HEK293 (cell line): ENCODE data around the gene CLCNKA.

Experiments used
- CTCF ChIA-PET: fragments of 350-600 bp; formaldehyde crosslinking; extraction: SDS; loops from one replicate; lab custom pipeline; 2021; ENCODE audit warnings: antibody characterized with exemption; lab: Yijun Ruan, JAX
- POLR2A ChIA-PET: fragments of 300-600 bp; formaldehyde crosslinking; extraction: SDS; loops from one replicate; lab custom pipeline; 2020; ENCODE audit warnings: antibody characterized with exemption, inconsistent platforms; lab: Yijun Ruan, JAX
- H3K27ac ChIP-seq: fragments of 200-500 bp; sonication (Bioruptor generic); 2 replicates; pipeline ENCODE4 v1.5.1; 2014; ENCODE audit warnings: low read depth, low read length, control low read depth, inconsistent platforms; ENCODE audit errors: extremely low read depth
- H3K36me3 ChIP-seq, 2 experiments: fragments of 200-500 bp in 1 of 2; sonication (Bioruptor generic) in 1 of 2; 1 replicate in 1 of 2; 2 replicates in 1 of 2; pipeline ENCODE4 v1.5.1; 2014 to 2017; ENCODE audit warnings: inconsistent platforms in 2 of 2, low read length in 2 of 2; ENCODE audit not compliant: control insufficient read depth in 2 of 2, insufficient read depth in 1 of 2
- H3K4me1 ChIP-seq: fragments of 200-500 bp; sonication (Bioruptor generic); 2 replicates; pipeline ENCODE4 v1.5.1; 2014; ENCODE audit warnings: mild to moderate bottlenecking, low read length, inconsistent platforms; ENCODE audit not compliant: control insufficient read depth, insufficient read depth
- H3K4me3 ChIP-seq: 2 replicates; pipeline ENCODE4 v1.5.1; 2011; ENCODE audit warnings: low read depth, mild to moderate bottlenecking, control low read depth, low read length, moderate library complexity
- H3K9me3 ChIP-seq: fragments of 200-500 bp; sonication (Bioruptor generic); 2 replicates; pipeline ENCODE4 v1.5.1; 2014; ENCODE audit warnings: low read depth, low read length, inconsistent platforms; ENCODE audit not compliant: control insufficient read depth, insufficient read depth
- CTCF ChIP-seq: fragments of 450-650 bp; formaldehyde crosslinking; IDR thresholded peaks from 2 replicates; pipeline ENCODE4 v1.5.1; 2016; ENCODE audit warnings: missing biosample characterization, missing genetic modification characterization
- ZBTB6 ChIP-seq: fragments of 450-650 bp; formaldehyde crosslinking; IDR thresholded peaks from 2 replicates; pipeline ENCODE4 v1.5.1; 2017; ENCODE audit warnings: missing biosample characterization, missing genetic modification characterization
- ZEB2 ChIP-seq: fragments of 450-650 bp; formaldehyde crosslinking; IDR thresholded peaks from 2 replicates; pipeline ENCODE4 v1.5.1; 2016; ENCODE audit warnings: missing biosample characterization, missing genetic modification characterization
- ZIC2 ChIP-seq: fragments of 450-650 bp; formaldehyde crosslinking; IDR thresholded peaks from 2 replicates; pipeline ENCODE4 v1.5.1; 2016; ENCODE audit warnings: missing biosample characterization, missing genetic modification characterization
- ZNF121 ChIP-seq: fragments of 450-650 bp; formaldehyde crosslinking; IDR thresholded peaks from 2 replicates; pipeline ENCODE4 v1.5.1; 2016; ENCODE audit warnings: missing biosample characterization, missing genetic modification characterization
- ZNF132 ChIP-seq: fragments of 450-650 bp; formaldehyde crosslinking; IDR thresholded peaks from 2 replicates; pipeline ENCODE4 v1.5.1; 2017; ENCODE audit warnings: missing biosample characterization, missing genetic modification characterization, borderline replicate concordance
- ZNF133 ChIP-seq: fragments of 450-650 bp; formaldehyde crosslinking; IDR thresholded peaks from 2 replicates; pipeline ENCODE4 v1.5.1; 2016; ENCODE audit warnings: missing biosample characterization, missing genetic modification characterization
- ZNF16 ChIP-seq: fragments of 450-650 bp; formaldehyde crosslinking; IDR thresholded peaks from 2 replicates; pipeline ENCODE4 v1.5.1; 2016; ENCODE audit warnings: low read depth, missing biosample characterization, missing genetic modification characterization
- ZNF174 ChIP-seq: fragments of 450-650 bp; formaldehyde crosslinking; IDR thresholded peaks from 2 replicates; pipeline ENCODE4 v1.5.0; 2017; ENCODE audit warnings: missing biosample characterization, mild to moderate bottlenecking, missing genetic modification characterization
- ZNF214 ChIP-seq: fragments of 450-650 bp; formaldehyde crosslinking; IDR thresholded peaks from 2 replicates; pipeline ENCODE4 v1.5.1; 2017; ENCODE audit warnings: missing biosample characterization, mild to moderate bottlenecking, missing genetic modification characterization, borderline replicate concordance
- ZNF362 ChIP-seq: fragments of 450-650 bp; formaldehyde crosslinking; IDR thresholded peaks from 2 replicates; pipeline ENCODE4 v1.5.1; 2016; ENCODE audit warnings: missing biosample characterization, missing genetic modification characterization
- ZNF433 ChIP-seq: fragments of 450-650 bp; formaldehyde crosslinking; IDR thresholded peaks from 2 replicates; pipeline ENCODE4 v1.5.1; 2016; ENCODE audit warnings: missing biosample characterization, missing genetic modification characterization, low read depth
- ZNF560 ChIP-seq: fragments of 450-650 bp; formaldehyde crosslinking; IDR thresholded peaks from 2 replicates; pipeline ENCODE4 v1.5.1; 2017; ENCODE audit warnings: missing biosample characterization, missing genetic modification characterization, borderline replicate concordance
- ZNF580 ChIP-seq: fragments of 450-650 bp; formaldehyde crosslinking; IDR thresholded peaks from 2 replicates; pipeline ENCODE4 v1.5.1; 2016; ENCODE audit warnings: missing biosample characterization, missing genetic modification characterization
- ZNF585B ChIP-seq: fragments of 450-650 bp; formaldehyde crosslinking; IDR thresholded peaks from 2 replicates; pipeline ENCODE4 v1.5.1; 2016; ENCODE audit warnings: missing biosample characterization, missing genetic modification characterization
- ZNF600 ChIP-seq: fragments of 450-650 bp; formaldehyde crosslinking; IDR thresholded peaks from 2 replicates; pipeline ENCODE4 v1.5.1; 2016; ENCODE audit warnings: missing biosample characterization, missing genetic modification characterization
- ZNF610 ChIP-seq: fragments of 450-650 bp; formaldehyde crosslinking; IDR thresholded peaks from 2 replicates; pipeline ENCODE4 v1.5.1; 2016; ENCODE audit warnings: missing biosample characterization, missing genetic modification characterization, borderline replicate concordance
- ZNF629 ChIP-seq: fragments of 450-650 bp; formaldehyde crosslinking; IDR thresholded peaks from 2 replicates; pipeline ENCODE4 v1.5.1; 2017; ENCODE audit warnings: missing biosample characterization, missing genetic modification characterization
- ZNF639 ChIP-seq: fragments of 450-650 bp; formaldehyde crosslinking; IDR thresholded peaks from 2 replicates; pipeline ENCODE4 v1.5.1; 2016; ENCODE audit warnings: missing biosample characterization, missing genetic modification characterization
- ZNF645 ChIP-seq: fragments of 450-650 bp; formaldehyde crosslinking; IDR thresholded peaks from 2 replicates; pipeline ENCODE4; 2016; ENCODE audit warnings: missing biosample characterization, missing genetic modification characterization
- ZNF664 ChIP-seq: fragments of 450-650 bp; formaldehyde crosslinking; IDR thresholded peaks from 2 replicates; pipeline ENCODE4 v1.5.1; 2016; ENCODE audit warnings: missing biosample characterization, missing genetic modification characterization
- ZNF791 ChIP-seq: fragments of 450-650 bp; formaldehyde crosslinking; IDR thresholded peaks from 2 replicates; pipeline ENCODE4 v1.5.1; 2016; ENCODE audit warnings: missing biosample characterization, missing genetic modification characterization
- ZNF837 ChIP-seq: fragments of 450-650 bp; formaldehyde crosslinking; IDR thresholded peaks from 2 replicates; pipeline ENCODE4 v1.5.1; 2016; ENCODE audit warnings: missing biosample characterization, missing genetic modification characterization

Gene CLCNKA

GRCh38 chr1:15994081-15994480, 27.8 kb upstream of the CLCNKA start:
- Histone ChIP-seq H3K36me3 (no peaks in the 10 kb centered on the region), H3K4me1 (no peaks in the 10 kb centered on the region), H3K9me3 (no peaks in the 10 kb centered on the region), H3K27ac (no peak overlapping the region), H3K4me3 (no peak overlapping the region)
- no peak for TF ChIP-seq ZNF600
- TF ChIP-seq ZIC2 (tag by site-specific recombination): peak; percentile 25; the same call in 1 of the 2 replicates
- no peak for TF ChIP-seq ZNF214 (tag by site-specific recombination)
- ChIA-PET POLR2A (no interaction called here), CTCF (interaction anchor here (0.7 to 2.5 kb wide), 7 partner anchors 7 to 202 kb away, joined by 3 to 10 read pairs (median 6); partner anchors contain the start of gene ZBTB17)

GRCh38 chr1:15994590-15995351, 27.1 kb upstream of the CLCNKA start:
- ChIA-PET POLR2A (no interaction called here), CTCF (interaction anchor here (0.6 to 2.5 kb wide), 15 partner anchors 8 to 206 kb away, joined by 3 to 10 read pairs (median 4); partner anchors contain the start of genes HSPB7 and ZBTB17)
- no peaks in the 10 kb centered on the region for H3K36me3 ChIP-seq
- H3K4me3 ChIP-seq: no peak overlapping the region
- no peak overlapping the region for H3K27ac ChIP-seq
- no peaks in the 10 kb centered on the region for H3K9me3 ChIP-seq
- TF ChIP-seq ZNF121 (tag by site-specific recombination) (0 out of 2 replicates have a peak, but pooled peaks have one; percentile 16), ZNF16 (no peak), CTCF (peak; percentile 70), ZNF645 (no peak), ZNF560 (tag by site-specific recombination) (no peak), ZNF585B (no peak)
- H3K4me1 ChIP-seq: no peaks in the 10 kb centered on the region

GRCh38 chr1:15997076-15997585, 24.7 kb upstream of the CLCNKA start:
- POLR2A ChIA-PET: interaction anchor here (0.5 kb wide), 1 partner anchor 181 kb away, joined by 4 read pairs; no protein-coding TSS in a partner anchor
- TF ChIP-seq ZNF132: no peak
- TF ChIP-seq ZNF133: no peak
- no peak for TF ChIP-seq ZNF639 (tag by site-specific recombination)
- TF ChIP-seq ZEB2: no peak
- no peak for TF ChIP-seq ZNF629 (tag by site-specific recombination)
- TF ChIP-seq ZNF837 (tag by site-specific recombination): no peak
- TF ChIP-seq ZNF585B: no peak
- no peak for TF ChIP-seq ZNF174 (tag by site-specific recombination)
- no peak for TF ChIP-seq ZBTB6 (tag by site-specific recombination)
- TF ChIP-seq ZNF433 (tag by site-specific recombination): no peak
- no peak for TF ChIP-seq ZNF362 (tag by site-specific recombination)
- TF ChIP-seq ZNF580: no peak
- no peak for TF ChIP-seq ZNF664
- TF ChIP-seq ZNF791: no peak
- TF ChIP-seq ZNF610 (tag by site-specific recombination): no peak
- Histone ChIP-seq H3K27ac (no peak overlapping the region), H3K4me3 (no peak overlapping the region), H3K36me3 (no peaks in the 10 kb centered on the region), H3K9me3 (no peaks in the 10 kb centered on the region), H3K4me1 (no peaks in the 10 kb centered on the region)
- CTCF ChIA-PET: interaction anchor here (0.5 to 1.6 kb wide), 4 partner anchors 9 to 182 kb away, joined by 3 to 4 read pairs (median 3); partner anchors contain the start of gene FAM131C
